PFSK-1 (cell line): ENCODE measurements around the gene TBC1D22A.

ENCODE experiments used
- FOXP2 ChIP-seq: optimal IDR thresholded peaks from 2 replicates; pipeline ENCODE3; 2011; ENCODE audit warnings: borderline replicate concordance, control low read depth, inconsistent platforms; ENCODE audit not compliant: insufficient read depth; ENCODE audit errors: extremely low read length, extremely low read depth
- POLR2AphosphoS5 ChIP-seq: IDR thresholded peaks from 2 replicates; pipeline ENCODE4 v1.6.1; 2012; ENCODE audit warnings: low read depth, mild to moderate bottlenecking, control low read depth, low read length, moderate library complexity
- REST ChIP-seq, 2 experiments: IDR thresholded peaks; 2 replicates each; pipeline versions ENCODE4 v1.6.1 to v1.8.0; 2011 to 2012; ENCODE audit warnings: low read depth in 2 of 2, low read length in 2 of 2, control low read depth in 1 of 2, inconsistent platforms in 1 of 2, mild to moderate bottlenecking in 1 of 2, moderate library complexity in 1 of 2; ENCODE audit not compliant: insufficient read depth in 1 of 2
- SIN3A ChIP-seq: IDR thresholded peaks from 2 replicates; pipeline ENCODE4 v1.6.1; 2012; ENCODE audit warnings: mild to moderate bottlenecking, low read length, moderate library complexity, borderline replicate concordance; ENCODE audit not compliant: insufficient read depth
- TAF1 ChIP-seq: IDR thresholded peaks from 2 replicates; pipeline ENCODE4 v1.6.1; 2012; ENCODE audit warnings: low read length, control low read depth, borderline replicate concordance; ENCODE audit not compliant: insufficient read depth

- TF ChIP-seq SIN3A (no peak), POLR2AphosphoS5 (no peak), TAF1 (no peak), FOXP2 (no peak), REST (IDR thresholded peaks at IDR 0.05; ENCODE audit: insufficient read depth in 1 of 2, low read depth in 2 of 2, low read length in 2 of 2) (no peak)
These were observed 231.2 kb downstream of the TBC1D22A start for GRCh38 chr22:46993633-46994032.
